Fibroblast of skin of abdomen (primary cell): ENCODE measurements around the gene ZNF341.

ENCODE experiments used
- DNase-seq: peaks from one replicate; pipeline ENCODE4 v3.0.0-alpha.2; 2013

The ZNF341 gene

DNA sequence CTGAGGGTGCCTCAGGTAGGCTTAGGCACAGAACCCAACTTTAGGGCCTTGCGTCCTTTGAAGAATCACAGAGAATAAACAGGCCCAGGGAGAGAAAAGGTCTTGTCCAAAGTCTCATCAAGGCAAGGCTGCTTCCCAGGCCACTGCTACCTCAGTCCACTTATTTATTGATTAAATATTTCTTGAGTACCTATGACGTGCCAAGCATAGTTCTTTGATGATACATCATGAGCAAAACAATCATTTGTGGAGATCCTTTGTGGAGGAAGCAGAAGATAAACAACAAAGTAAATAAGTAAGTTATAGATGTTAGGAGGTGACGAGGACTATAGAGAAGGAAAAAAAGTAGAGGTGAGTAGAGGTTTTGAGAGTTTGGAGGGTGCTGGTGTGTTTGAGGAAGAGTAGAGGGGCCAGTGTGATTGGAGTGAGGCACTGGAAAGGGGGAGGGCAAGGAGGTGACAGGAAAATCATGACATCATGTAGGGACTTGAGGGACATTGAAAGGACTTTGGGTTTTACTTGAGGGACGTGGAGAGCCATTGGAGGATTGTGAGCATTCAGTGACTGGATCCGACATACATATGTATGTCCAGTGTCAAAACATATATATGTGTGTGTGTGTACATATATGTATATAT, 65.2 kb downstream of the ZNF341 start:
- DNase-seq, result no peak

DNA sequence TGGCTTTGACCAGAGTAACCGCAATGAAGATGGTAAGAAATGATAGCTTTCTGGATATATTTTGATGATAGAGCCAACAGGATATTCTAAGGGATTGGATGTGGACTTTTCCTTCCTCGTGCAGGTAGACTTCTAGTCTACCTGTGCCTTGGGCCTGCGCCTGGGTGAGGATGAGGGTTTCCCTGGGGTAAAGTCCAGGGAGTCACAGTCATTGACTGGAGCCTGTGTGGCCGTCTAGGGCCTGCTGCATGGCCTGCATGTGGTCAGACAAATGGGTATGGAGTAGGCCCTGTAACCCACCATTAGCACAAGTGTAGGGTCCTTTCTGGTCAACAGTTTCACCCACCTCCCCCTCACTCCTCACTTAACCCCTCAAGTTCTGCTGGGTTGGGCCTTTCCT, 66.6 kb downstream of the ZNF341 start:
- no peak for DNase-seq

DNA sequence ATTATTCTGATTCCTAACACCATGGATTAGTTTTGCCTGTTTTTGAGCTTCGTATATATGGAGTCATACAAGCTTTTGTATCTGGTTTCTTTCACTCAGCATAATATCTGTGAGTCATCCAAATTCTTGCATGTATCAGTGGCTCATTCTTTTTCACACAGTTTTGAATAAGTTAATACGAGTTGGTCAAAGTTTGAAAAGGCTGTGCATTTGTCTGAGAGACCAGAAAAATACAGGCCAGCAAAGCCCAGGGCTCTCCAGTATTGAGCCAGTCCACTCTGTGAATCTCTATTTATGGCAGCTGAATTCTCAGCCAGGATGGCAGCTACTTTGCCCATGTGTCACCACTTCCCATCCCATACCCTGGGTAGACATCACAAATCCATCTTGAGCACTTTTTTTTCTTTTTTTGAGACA, 72.1 kb downstream of the ZNF341 start:
- DNase-seq, result peak; percentile 87

DNA sequence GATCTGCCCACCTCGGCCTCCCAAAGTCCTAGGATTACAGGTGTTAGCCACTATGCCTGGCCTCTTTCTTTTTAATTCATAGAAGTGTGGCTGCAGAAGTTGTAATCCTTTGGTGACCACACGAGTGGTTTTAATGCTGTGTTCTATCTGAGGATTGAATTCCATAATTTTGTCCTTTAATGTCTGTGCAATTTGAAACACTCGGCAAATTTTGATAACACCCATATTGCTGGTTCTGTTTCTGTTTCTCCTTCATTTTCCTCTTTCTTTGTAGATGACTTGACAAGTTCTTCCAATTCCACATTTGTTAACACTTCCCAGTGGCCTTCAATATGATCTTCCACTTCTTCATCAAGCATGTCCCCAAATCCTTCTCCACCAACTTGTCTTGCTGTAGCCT, 76.6 kb downstream of the ZNF341 start:
- no peak for DNase-seq

DNA sequence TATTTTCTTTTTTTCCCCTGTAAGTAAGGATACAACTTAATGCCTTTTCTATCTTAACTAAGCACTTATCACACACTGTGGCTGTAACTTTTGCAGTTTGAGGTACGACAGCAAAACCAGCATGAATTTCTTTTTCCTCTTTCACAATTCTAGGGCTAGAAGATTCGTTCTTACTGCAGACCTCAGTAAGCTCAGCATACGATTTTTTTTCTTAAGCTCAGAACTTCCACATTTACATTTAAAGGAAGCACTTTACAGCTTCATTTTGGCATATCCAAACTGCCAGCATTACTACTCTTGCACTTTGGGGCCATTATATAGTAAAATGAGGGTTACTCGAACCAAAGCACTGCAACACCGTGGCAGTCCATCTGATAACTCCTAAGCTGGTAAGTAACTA, 78.5 kb downstream of the ZNF341 start:
- DNase-seq, result no peak

DNA sequence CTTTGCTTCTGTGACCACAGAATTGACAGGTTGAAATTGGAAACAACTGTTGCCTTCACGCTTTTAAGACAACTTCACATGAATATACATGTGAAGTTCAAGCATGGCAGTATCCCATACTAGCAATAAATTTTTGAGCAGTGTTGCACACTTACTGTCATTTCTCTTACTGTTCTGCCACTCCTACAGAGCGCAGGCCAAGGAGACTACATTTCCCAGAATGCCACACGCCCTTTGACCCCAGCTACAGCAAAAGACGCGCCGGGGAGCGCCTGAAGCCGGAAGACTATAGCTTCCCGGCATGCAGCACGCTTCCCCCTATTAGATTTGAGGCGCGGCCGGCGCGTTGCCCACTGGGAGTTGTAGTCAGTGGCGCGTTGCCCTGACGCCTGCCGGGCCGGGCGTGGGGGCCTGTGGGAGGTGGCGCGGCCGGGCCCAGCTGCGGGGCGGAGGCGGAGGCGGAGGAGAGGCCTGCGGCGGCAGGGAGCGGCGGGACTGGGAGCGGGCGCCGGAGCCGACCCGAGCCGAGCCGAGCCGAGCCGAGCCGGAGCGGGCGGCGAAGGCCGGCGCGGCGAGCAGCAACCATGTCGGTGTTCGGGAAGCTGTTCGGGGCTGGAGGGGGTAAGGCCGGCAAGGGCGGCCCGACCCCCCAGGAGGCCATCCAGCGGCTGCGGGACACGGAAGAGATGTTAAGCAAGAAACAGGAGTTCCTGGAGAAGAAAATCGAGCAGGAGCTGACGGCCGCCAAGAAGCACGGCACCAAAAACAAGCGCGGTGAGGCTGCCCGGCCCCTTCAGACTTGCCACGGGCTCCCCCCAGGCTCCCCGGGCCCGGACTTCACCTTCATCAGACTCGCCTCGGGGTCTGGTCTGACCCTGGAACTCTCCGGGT, 79.3 kb downstream of the ZNF341 start, which contains the start of gene CHMP4B:
CHMP4B (plus strand) TSS at position 464 of the 891 bp plus-strand sequence; CDS start at position 585, 121 bp downstream.
- DNase-seq, result peak; percentile 99

DNA sequence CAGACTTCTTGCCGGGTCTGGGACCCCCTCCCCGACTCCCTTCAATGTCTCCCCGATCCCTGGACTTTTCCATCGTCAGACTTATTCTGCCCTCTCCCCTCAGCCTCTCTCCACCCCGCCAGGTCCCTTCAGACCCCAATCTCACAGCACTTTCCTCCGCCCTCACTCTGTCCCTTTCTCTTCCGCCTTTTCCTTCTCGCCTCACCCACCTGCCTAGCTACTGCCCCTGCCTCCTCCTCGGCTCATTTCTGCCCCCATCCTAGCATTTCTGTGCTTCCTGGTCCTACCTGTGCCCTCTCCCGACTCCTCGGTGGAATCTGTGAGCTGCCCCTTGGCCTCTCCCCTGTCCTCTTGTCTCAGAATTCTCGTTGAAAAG, 80.0 kb downstream of the ZNF341 start:
- no peak for DNase-seq

DNA sequence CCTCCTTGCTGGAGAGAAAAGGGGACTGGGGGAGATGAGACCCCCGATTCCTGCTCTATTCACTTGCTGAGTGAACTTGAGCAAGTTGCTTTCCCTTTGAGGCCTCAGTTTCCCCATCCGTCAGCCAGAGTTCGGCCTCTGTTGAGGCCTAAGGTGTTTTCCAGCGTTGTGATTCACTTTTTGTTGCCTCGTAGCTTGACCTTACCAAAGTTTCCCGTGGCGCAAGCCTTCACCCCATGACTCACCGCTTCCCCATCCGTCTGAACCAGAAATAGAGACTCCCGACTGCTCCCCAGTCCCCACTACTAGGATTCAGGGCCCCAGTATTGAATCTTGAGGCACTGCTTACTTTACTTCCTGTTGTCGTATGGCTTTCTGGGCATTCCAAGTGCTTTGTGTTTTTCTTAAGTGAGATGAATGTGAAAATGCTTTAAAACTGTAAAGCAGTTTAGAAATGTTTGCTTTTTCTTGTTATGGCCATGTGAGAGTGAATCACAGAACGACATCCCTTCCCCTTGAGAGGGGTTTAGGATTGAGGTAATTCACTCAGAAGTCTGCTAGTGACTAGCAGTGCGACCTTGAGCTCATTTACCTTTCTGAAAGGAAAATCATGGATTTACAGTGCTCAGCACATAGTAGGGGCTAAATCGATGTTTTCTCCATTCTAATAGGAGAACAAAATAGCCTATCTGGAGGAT, 80.5 kb downstream of the ZNF341 start:
- DNase-seq, result peak; percentile 66

DNA sequence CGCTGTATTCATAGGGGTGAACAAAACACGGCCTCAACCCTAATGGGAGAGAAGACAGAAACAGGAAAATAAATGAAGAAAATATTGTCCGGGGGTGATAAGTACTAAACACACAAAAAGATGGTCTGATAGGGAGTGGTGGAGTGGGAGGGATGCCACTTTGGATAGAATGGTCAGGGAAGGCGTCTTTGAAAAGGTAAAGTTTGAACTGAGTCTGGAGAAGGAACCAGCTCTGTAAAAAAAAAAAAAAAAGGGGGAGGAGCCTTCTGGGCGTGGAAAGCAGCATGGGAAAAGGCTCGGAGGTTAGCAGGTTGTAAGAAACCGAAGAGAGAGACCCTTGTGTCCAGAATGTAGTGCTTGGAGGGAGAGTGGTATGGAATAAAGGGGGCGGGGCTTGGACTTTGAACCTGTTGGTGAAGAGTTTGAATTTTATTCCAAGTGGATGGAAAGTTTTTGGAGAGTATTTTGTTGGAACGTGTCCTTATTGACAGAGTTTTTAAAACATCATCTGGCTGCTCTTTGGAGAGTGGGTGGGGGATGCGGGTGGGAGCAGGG, 81.2 kb downstream of the ZNF341 start:
- DNase-seq, result no peak

DNA sequence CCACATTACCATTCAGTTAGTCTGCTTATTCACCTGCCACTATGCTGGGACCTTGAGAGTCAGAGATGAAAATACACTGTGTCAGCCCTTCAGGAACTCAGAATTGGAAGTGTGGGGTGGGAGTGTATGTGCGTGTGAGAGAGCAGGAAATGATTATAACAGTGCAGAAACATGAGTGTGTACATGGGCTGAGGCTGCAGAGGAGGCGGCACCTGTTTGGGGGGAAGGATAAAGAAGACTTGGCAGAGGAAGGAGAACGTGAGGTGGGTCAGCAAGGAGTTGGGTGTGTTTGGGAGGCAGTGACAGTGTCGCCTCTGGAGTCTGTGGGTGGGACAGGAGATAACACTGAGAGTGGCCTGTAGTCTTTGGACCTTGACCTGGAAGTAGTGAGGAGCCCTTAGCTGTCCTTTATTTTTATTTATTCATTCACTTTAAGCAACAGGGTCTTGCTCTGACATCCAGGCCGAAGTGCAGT, 82.5 kb downstream of the ZNF341 start:
- no peak for DNase-seq

DNA sequence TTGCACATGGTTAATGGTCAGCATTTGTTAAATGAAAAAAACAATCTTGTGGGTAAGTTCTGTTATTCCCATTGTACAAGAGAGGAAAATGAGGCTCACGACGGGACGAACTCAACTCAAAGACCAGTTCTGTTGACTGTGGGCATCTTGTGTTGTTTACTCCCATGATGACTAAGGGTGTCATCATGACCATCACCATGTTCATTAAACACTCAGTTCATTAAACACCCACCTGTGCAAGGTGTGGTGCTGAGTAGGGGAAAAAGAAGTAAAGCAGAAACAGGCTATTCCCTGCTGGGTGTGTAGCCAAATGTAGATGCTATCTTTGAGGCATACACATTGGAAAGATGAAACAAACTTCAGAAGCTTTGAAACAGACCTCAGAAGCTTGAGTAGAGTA, 83.9 kb downstream of the ZNF341 start:
- DNase-seq, result no peak

DNA sequence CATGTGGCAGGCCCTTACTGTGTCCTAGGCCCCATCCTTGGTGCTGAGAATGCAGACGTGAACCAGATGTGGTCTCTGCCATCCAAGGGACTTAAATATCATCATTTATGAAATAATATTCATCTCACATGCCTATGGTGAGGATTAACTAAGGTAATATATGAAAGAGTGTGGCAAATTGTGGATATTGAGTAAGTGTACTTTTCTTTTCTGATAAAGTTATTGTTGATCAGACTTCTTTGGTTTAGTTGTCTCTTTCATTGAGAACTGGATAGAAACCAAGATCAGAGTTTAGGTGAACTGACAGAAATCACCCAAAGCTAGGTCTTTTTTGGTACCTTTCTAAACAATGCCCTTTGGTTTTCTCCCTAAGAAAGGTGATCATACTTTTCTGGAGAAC, 84.4 kb downstream of the ZNF341 start:
- no peak for DNase-seq

DNA sequence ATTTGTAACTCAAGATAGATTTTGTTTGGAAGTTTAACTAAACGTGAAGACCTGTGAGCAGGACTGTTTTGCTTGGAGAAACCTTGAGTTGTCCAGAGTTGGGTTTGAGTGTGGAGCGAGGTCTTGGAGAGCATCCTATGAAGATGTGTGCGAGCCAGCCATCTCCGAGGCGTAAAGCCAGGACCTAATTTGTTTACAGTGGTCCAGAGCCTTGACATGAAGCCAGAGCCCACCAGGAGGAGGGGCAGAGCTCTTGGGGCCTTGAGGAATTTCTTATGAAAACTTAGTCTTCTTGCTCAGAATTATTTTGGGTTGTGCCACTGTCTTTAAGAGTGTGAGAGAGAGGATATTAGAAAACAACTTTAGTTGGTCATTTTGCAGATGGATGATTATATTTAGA, 85.6 kb downstream of the ZNF341 start:
- no peak for DNase-seq

DNA sequence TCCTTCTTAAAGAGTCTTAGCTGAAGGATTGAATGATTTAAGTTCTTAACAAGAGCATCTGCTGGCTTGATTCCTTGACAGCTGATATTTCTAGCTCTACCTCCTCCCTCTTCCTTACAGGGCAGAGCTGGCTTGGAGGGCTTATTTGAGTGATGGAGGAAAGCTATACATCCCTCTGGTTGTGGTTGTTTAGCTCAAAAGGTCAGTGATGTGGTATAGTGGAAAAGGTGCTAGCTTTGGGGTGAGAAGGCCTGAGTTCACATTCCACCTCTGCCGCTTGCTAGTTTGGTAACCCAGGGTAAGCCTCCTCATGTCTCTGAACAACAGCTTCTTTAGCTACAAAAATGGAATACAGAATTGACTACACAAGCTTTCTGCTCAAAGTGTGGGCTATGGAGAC, 87.7 kb downstream of the ZNF341 start:
- DNase-seq, result no peak

DNA sequence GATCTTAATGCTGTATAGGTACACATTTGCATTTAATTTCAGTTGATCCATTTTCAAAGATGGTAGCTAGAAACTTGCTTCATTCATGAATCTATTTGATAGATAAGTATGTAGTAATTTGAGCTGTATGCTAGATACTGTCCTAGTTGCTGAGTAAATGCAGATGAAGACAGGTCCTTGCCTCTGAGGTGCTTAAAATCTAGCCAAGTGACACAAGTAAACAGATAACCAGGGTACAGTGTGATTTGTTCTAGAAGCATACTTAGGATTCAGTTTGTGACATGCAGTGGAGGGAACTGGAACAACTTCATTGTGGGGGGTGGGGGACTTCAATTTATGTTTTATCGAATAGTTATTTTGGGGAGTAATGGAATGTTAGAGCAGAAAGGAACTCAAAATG, 88.6 kb downstream of the ZNF341 start:
- no peak for DNase-seq

DNA sequence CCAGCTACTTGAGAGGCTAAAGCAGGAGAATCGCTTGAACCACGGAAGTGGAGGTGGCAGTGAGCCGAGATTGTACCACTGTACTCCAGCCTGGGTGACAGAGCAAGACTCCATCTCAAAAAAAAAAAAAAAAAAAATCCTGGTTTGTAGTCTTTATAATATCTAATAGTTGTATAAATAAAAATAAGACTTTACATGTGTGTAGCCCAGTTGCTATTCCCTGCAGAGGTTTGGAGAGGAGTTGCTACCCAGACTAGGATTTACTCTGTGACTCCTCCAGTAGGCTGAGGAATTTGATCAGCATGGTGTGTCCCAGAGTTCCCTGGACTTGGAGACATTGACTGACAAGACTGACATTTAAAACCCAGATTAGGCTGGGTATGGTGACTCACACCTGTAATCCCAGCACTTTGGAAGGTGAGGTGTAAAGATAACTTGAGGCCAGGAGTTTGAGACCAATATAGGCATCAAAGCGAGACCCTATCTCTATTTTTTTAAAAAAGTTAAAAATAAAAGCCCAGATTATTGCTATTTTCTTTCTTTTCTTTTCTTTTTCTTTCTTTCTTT, 89.6 kb downstream of the ZNF341 start:
- no peak for DNase-seq

DNA sequence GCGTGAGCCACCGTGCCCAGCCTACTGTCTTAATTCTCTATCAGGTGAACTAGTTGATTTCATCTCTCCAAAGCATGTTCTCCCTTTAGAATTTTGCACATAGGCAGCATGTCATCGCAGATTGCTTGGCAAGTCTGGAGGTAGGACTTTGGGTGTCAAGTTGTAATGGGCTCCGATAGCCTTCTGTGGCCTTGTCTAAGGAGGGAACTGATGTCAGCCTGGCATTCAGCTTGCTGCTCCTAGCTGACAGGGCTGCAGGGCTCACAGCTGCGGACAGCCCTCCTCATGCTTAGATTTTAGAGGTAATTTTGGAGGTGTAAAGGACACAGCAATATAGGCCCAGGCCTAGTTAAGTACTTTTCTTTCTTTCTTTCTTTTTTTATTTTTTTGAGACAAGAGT, 90.6 kb downstream of the ZNF341 start:
- DNase-seq, result no peak

DNA sequence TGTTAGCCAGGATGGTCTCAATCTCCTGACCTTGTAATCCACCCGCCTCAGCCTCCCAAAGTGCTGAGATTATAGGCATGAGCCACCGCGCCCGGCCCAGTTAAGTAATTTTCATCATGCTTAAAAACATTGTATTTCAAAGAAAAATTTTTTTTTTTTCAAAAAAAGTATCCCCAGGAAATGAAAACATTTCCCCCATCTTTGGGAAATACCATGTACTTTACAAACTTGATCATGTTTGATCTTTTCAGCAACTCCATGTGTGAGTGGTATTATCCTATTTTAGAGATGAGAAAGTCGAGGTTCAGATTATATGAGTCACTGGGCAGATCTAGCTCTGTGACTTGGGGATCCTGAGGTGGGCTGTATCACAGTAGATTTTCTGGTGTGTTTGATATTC, 91.2 kb downstream of the ZNF341 start:
- no peak for DNase-seq

DNA sequence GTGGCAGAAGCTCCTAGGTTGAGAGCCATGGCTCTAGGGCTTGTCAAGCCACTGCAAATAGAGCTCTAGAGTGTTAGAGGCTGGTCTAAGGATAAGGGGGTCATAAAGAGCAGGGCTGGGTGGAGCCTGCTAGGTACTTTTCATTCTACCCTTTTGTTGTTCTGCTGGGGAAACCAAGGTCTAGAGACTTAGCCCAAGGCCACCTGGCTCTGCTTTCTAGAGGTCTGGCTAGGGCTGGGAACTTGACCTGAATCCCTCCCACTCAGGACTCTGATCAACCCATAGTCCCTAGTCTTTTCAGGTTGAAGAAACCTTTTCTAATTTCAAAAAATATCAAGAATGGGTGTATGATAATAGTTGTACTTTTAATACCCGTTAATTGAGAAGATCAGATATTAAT, 93.1 kb downstream of the ZNF341 start:
- no peak for DNase-seq

DNA sequence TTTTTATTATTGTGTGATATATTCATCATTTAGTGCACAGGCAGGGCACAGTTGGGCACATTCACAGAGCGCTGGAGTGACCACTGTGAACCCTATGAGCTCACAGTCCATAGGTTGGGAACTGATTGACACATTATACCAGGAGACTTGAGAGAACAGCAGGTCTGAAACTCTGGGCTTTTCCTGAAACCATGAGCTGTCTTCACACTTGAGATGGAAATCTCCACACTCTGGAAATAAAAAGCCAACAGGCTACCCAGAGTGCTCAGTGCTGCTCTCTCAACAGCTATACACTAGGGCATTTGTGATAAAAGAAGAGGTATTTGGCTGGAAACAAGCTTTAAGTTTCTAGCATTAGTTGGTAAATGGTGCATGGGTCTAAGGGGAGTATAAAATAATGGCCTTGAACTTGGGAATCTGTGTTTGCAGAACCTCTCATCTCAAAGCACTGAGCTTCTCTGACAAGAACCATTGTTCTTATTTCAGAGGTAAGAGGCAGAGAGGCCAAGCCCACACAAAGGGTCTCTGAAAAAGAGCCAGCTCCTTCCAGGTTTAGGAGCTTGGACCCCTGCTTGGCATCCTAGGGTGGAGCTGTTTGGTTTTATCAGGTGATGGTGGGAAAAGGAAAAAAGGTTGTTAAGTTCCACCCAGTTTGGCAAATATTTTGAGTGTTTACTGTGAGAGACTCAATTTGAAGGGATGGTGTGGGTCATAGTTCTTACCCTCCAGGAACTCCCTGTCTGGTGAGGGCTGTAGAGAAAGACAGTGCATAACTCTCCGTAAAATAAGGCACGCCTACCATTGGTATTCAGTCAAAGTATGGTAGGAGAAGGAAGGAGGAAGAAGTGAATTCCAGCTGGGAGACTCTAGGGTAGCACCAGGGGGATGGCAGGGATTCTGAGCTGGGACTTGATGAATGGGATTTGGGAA, 93.8 kb downstream of the ZNF341 start:
- no peak for DNase-seq

DNA sequence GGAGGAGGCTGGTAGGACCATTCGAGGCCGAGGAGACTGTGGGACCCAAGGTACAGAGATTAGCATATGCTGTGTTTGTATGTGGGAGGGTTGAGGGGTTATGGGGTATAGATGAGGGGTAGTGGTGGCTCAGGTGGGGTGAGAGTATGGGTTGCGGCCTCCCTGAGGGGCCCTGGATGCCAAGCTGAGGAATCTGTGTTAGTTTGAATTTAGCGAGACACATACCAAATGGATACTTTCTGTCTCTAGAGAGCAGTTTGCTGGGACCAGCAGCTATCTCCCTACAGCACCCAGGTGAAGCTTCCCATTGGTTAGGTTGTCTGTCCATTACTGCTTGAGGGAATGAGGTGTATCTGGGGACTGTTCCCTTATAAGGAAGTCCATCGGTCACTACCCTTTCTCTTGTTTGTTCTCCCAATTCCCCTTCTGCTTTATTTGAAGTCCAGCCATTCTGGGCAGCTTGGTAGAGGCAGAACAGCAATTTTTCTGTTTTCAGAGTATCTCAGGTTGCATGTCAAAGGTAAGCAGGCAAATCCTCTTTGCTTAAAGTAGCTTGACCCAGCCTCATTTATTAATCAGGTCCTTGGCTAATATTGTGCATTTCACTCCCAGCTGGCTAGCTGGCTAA, 94.6 kb downstream of the ZNF341 start:
- no peak for DNase-seq
